ENCODE measurements around the gene CDC73. TPM values are rescaled to one million over a fixed set of nuclear protein-coding genes. Genes with fewer than 3 reads are reported as not detected.
"Not testable (repeated sequence)": the region's sequence is repeated elsewhere in the genome, so short reads cannot be mapped to it uniquely, and the experiment has no call there.

CDC73 gene
- total RNA-seq, 1 experiment from 2014 or later = 19.5 TPM

- no peak for DNase-seq
- no peaks in the 10 kb centered on the region; the same call in none of the 2 replicates for H3K36me3 ChIP-seq (replicated peaks; ENCODE audit: control insufficient read depth, insufficient read depth, low read length)
- H3K27me3 ChIP-seq (ENCODE audit: control insufficient read depth, insufficient read depth, low read length) = no peaks in the 10 kb centered on the region
- H3K4me3 ChIP-seq (ENCODE audit: insufficient read depth, low read depth, low read length) = no peak overlapping the region
These were observed 163.8 kb downstream of the CDC73 start for GRCh38 chr1:193285641-193286040.

DNA sequence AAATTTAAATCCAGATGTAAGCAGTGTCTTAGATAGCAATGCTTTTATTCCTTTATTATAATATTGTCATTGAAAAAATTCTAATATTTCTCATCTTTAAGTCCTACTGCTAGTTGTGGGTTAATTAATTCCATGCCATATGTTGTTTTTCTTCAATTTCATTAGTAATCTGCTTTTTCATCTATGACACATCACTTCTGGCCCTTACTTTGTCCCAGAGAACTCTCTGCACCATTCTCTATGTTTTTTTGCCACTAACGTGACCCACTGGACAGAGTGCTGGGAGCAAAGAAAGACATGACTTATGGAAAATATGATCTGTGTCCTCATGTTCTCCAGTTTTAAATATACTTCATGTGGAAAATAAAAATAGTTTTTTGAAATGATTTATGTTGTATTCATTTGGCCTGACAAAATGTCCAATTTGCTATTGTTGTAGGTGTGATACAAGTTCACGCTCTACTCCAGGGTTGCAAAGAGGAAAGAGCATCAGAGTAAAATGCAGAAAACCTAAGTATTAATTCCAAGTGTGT, 166.8 kb downstream of the CDC73 start:
- not testable (repeated sequence) for H3K27me3 ChIP-seq (ENCODE audit: control insufficient read depth, insufficient read depth, low read length); DNase-seq; H3K4me3 ChIP-seq (ENCODE audit: insufficient read depth, low read depth, low read length); H3K36me3 ChIP-seq (replicated peaks; ENCODE audit: control insufficient read depth, insufficient read depth, low read length)

DNA sequence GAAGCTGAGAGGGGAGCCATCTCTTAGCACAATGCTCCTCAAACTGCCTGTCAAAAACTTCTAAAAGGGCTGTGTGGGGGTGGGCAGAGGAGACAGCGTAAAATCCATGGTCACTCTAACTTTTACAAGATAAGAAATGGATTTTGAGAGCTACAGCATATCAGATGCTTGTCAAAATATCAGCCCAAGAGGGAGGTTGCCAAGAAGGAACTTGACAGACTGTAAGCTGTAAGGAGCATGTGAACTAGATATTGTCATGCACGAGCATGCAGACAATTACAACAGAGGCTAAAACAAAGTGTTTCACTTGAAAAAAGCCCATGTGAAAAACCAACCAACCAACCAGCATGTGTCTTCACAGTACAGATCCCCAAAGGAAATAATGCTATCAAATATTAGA, 171.9 kb downstream of the CDC73 start:
- Histone ChIP-seq H3K27me3 (ENCODE audit: control insufficient read depth, insufficient read depth, low read length) (no peaks in the 10 kb centered on the region), H3K36me3 (replicated peaks; ENCODE audit: control insufficient read depth, insufficient read depth, low read length) (no peaks in the 10 kb centered on the region), H3K4me3 (ENCODE audit: insufficient read depth, low read depth, low read length) (no peak overlapping the region)
- no peak for DNase-seq

DNA sequence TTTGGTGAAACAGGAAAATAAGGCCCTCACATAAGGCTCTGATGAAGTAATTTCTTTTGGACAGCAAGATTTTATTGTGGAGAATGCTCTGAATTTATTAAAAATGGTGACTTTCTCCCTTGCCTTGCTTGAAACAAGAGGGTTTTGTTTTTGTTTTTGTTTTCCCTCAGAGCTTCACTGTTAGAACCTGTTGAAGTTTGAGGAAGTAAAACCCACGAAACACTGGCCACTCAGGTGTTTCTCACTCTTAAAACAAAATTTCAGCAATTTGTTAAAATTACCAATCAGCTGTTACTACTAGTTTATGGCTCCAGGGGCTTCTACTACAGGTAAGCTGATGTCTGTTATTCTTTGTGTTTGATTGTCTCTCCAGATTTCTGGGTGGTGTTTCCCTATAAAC, 177.2 kb downstream of the CDC73 start:
- no peaks in the 10 kb centered on the region for H3K36me3 ChIP-seq (replicated peaks; ENCODE audit: control insufficient read depth, insufficient read depth, low read length)
- H3K27me3 ChIP-seq (ENCODE audit: control insufficient read depth, insufficient read depth, low read length) = no peaks in the 10 kb centered on the region
- no peak overlapping the region for H3K4me3 ChIP-seq (ENCODE audit: insufficient read depth, low read depth, low read length)
- DNase-seq = no peak

- H3K27me3 ChIP-seq (ENCODE audit: control insufficient read depth, insufficient read depth, low read length) = no peaks in the 10 kb centered on the region
- no peaks in the 10 kb centered on the region for H3K36me3 ChIP-seq (replicated peaks; ENCODE audit: control insufficient read depth, insufficient read depth, low read length)
- no peak for DNase-seq
- H3K4me3 ChIP-seq (ENCODE audit: insufficient read depth, low read depth, low read length) = no peak overlapping the region
These were observed 179.9 kb downstream of the CDC73 start for GRCh38 chr1:193301746-193302145.

DNA sequence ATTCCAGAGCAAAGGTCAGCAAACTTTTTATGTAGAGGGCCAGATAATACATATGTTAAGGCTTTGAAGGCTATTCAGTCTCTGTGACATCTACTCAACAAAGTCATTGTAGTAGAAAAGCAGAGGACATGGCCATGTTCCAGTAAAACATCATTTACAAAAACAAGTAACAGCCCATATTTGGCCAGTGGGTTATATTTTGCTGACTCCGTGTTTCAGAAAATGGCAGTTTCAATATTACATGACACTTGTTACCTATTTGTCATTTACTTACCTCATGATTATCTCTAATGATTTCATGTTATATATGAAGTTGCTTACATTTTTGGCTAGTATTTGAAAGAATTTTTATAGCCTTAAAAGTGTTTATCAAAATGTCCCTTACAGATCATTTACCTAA, 182.0 kb downstream of the CDC73 start:
- H3K36me3 ChIP-seq (replicated peaks; ENCODE audit: control insufficient read depth, insufficient read depth, low read length) = no peaks in the 10 kb centered on the region
- DNase-seq = no peak
- no peak overlapping the region for H3K4me3 ChIP-seq (ENCODE audit: insufficient read depth, low read depth, low read length)
- no peaks in the 10 kb centered on the region for H3K27me3 ChIP-seq (ENCODE audit: control insufficient read depth, insufficient read depth, low read length)

Other genes starting within 250 kb of the CDC73 start
- gene UCHL5, start 62.7 kb upstream of the CDC73 start, total RNA-seq (2014; rRNA removed; shearing (Covaris generic)) = 27.7 and 36.3 TPM in 2 replicates
- gene RO60, start 62.4 kb upstream of the CDC73 start, total RNA-seq (2014; rRNA removed; shearing (Covaris generic)) = 136 and 193 TPM in 2 replicates
- gene GLRX2, start 16.6 kb upstream of the CDC73 start, total RNA-seq (2014; rRNA removed; shearing (Covaris generic)) = 9.2 and 14.6 TPM in 2 replicates
- gene B3GALT2, start 64.6 kb downstream of the CDC73 start, total RNA-seq (2014; rRNA removed; shearing (Covaris generic)) = not detected in 2 replicates

All from H7 (cell line).